Medulla oblongata (tissue), 1 donor: ENCODE data around the gene JSRP1.

Source experiments
- DNase-seq: peaks from one replicate; pipeline ENCODE4 v3.0.0-alpha.2; 2015; ENCODE audit errors: extremely low spot score

The JSRP1 gene

DNA sequence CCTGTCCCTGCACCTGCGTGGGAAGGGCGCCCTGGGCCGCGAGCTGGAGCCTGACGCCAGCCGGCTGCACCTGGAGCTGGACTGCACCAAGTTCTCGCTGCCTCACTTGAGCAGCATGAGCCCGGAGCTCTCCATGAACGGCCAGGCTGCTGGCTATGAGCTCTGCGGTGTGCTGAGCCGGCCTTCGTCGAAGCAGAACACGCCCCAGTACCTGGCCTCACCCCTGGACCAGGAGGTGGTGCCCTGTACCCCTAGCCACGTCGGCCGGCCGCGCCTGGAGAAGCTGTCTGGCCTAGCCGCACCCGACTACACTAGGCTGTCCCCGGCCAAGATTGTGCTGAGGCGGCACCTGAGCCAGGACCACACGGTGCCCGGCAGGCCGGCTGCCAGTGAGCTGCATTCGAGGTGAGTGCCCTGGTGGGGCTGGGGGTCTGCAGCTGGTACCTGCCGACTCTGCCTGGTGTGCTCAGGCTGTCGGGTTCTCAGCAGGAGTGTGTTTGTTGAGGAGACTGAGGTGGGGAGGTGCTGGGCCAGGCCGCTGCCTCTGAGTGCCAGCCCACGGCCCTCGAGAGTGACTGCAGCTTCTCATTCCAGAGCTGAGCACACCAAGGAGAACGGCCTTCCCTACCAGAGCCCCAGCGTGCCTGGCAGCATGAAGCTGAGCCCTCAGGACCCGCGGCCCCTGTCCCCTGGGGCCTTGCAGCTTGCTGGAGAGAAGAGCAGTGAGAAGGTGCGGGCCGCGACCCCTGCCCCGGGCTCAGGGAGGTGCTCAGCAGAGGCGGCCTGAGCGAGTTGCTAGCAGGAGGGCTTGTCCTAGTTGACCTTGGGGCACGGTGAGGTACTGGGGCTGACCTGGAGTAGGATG lies 39.6 kb downstream of the JSRP1 start:
- no peak for DNase-seq

DNA sequence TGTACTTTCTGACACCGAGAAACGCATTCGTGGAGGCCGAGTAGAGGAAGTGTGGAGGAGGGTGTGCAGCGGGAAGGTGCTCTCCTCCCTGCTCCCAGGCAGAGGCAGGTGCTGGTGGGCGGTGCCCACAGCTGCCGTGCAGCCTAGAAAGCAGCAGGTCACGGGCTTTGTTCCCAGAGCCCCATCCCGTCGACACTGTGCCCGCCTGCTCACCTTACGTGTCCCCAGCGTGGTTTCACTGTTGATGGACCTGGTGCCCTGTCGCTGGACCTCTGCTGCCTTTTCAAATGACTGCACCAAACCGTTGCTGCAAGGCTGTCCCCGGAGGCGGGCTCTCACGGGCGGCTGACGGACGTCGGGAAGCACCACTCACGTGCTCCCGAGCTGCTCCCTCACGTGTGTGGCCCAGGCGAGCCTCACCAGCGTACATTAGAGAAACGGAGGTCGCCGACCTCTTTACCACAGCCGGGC lies 40.9 kb downstream of the JSRP1 start:
- DNase-seq = no peak

DNA sequence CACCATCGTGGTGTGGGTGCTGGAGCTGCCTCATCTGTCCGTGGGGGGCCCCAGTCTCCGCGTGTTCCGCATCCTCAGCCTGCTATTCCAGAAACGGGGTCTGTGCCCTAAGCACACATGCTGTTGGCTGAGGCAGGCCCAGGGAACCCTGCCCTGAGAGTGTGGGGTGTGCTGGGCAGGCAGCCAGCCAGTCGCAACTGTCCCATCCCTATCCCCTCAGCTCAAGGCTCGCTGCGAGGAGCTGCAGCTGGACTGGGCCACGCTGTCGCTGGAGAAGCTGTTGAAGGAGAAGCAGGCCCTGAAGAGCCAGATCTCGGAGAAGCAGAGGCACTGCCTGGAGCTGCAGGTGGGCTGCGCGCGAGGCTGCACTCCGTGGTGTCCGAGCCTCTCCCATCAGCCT lies 42.0 kb downstream of the JSRP1 start:
- no peak for DNase-seq

DNA sequence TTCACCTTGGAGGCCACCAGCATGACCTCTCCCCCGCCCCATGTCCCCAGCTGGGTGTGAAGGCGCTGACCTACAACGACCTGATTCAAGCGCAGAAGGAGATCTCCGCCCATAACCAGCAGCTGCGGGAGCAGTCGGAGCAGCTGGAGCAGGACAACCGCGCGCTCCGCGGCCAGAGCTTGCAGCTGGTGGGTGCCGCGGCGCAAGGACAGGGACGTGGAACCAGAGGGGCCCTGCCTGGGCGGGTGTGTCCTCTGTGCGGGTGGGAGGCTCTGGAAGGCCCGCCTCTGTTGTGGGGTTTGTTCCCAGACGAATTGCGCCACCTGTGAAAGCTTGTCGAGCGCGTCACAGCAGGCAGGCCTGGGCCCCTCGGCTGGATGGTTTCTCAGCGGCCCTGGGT lies 42.4 kb downstream of the JSRP1 start:
- no peak for DNase-seq

DNA sequence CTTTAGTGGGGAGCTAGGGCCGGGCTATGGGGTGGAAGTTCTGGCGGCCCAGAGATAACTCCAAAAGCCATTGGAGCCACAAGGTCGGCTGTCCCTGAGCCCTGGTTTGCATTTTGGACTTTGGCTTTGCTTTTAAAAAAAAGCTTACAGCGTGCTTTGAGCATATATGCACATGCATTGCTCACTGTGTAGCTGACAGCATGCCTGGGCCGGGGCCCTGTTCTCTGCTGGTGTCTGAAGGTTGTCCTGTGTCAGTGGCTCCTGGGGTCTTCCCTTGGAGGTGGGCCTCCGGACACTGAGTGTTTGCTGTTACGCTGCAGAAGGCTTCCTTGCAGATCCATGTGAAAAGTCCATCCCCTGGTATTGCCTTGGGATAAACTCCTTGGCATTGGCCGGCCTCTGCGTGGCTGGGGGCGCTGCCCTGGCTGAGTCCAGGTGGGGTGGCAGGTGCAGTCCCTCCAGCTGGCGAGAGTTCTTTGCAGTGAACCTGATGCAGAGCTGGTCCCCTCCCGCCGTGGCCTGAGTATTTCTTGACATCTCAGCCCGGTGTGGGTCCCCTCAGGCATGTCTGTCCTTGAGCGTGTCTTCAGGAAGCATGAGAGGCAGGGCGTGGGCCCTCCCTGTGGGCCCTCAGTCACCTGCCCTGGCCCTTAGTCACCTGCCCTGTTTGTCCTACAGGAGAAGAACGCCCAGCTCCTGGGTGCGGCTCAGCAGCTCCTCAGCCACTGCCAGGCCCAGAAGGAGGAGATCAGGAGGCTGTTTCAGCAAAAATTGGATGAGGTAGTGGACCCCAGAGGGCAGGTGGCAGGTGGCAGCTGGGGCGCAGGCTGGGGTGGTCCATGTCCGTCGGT lies 43.1 kb downstream of the JSRP1 start:
- DNase-seq = no peak

DNA sequence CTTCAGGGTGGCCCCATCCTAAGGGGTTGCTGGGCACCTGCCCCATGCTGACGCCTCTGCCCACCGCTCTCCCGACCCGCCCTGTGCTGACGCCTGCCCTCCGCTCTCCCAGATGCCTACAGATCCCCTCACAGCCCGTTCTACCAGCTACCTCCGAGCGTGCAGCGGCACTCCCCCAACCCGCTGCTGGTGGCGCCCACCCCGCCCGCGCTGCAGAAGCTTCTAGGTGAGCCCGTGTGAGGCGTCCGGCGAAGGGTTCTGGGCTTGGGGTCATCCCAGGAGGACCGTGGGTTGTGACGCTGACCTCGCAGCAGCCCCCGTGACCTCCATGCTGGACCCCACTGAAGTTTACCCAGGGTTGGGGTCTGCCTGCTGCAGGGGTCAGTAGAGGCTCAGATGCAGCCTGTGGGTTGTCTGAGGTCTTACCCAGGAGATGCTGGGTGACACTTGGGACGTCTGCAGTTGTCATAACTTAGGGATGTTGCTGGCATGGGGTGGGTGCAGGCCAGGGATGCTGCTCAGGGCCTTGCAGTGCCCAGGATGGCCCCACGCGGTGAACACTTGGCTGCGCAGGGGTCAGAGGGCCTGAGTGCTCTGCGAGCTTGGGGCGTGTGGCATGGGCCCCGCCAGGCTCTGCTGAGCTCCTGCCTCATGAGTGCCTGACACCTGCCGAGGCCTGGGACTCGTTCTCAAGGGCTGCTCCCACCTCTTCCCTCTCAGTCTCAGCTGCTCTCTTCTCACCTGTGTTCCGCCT lies 45.1 kb downstream of the JSRP1 start:
- DNase-seq = no peak

DNA sequence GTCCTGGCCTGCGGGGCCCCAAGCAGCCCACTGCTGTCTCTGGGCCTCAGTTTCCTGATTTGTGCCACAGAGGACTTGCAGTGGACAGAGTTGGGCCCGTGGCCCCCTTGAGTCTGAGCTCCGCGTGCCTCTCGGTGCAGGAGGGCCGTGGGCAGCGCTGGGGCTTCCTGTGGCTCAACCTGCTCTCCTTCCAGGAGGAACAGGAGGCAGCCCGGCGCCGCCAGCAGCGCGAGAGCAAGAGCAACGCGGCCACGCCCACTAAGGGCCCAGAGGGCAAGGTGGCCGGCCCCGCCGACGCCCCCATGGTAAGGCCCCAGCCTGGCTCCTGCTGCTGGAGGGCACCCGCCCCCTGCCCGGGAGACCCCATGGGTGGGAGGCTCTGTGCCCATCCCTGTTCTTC lies 46.0 kb downstream of the JSRP1 start:
- DNase-seq = no peak

DNA sequence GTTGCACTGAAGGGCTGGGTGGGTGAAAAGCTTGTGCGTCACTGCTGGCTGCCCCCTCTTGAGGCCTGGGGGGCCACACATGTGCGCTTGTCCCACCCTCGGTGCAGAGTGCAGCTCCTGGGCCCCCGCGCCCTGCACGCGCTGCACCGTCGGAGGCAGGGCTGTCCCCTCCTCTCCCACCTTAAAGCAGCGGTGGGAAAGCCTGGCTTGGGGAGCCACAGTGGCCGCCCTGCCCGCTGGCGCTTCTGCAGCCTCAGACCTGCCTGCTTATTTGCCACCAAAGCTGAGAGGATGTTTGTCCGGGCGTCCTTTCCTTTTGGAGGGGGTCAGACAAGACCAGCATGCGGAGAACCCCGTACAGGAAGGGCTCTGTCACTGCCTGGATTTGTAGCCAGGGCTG lies 46.8 kb downstream of the JSRP1 start:
- DNase-seq = no peak

DNA sequence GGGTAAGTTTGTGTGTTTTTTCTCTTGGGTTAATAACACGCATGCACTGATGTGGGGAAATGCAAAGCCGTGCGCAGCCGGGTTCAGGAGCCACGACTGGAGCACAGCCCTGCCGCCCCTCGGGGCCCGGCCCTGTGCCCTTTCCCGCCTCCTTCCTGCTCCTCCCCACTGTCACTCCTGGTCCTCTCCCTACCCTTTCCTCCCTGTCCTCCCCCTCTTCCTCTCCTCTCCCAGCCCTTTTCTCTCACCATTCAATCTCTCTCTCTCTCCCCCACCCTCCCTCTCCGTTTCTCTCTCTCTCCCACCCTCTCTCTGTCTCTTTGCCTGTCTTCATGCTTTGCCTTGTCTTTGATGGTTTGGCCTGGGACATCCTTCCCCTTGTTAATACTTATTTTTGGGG lies 47.2 kb downstream of the JSRP1 start:
- DNase-seq = no peak

DNA sequence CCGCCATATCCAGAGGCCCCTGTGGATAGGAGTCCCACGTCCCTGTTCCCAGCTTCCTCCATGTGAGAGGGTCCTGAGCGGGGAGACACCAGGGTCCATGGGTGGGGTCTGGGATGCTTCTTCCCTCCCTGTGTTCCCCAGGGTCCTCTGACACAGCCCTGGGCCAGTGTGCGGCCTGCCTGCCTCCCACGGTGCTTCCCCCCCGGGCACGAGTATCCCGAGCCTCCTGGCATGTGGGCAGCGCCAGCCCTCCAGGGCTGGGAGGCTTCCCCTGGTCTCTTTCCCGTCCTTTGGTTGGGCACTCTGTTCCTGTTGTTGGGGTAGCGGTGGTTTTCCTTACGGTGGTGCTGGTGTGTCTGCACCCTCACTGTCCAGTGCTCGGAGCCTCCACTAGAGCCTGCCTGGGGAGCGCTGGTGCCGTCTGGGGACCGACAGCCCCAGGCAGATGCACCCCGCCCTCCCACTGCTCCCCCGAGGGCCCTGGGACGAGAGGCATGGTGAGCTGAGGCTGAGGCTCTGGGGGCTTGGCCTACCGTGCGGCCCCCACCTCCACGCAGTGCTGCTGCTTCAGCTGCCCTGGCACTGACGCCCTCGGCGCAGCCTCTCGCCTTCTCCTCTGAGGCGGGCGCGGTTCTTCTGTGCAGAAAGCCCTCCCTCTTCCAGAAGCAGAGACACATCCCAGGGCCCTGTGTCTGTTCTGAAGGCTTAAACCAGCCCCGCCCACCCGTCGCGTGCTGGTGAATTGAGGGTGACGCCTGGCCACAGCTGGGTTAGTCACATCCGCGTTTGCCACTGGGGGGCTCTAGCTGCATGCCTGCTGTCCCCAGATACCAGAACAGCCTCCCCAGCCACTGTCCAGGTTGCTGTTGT lies 48.0 kb downstream of the JSRP1 start:
- no peak for DNase-seq

DNA sequence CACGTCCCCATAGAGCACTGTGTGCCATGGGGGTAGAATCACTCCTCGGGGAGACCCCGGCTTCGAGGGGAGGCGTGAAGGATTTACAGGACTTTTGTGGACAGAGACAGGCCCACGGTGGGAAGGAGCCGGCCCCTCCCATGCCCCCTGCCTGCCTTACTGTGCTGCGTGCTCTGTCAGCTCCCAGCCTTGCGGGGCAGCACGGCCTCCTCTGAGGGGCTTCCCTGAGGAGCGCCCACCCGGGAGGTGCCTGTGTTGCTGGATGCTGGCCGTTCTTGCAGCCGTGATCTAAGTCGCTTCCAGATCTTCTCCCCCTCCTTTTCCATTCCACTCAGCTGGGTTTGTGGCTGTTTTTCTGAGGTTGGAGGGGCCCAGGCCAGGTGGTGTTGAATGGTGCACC lies 49.2 kb downstream of the JSRP1 start:
- no peak for DNase-seq

DNA sequence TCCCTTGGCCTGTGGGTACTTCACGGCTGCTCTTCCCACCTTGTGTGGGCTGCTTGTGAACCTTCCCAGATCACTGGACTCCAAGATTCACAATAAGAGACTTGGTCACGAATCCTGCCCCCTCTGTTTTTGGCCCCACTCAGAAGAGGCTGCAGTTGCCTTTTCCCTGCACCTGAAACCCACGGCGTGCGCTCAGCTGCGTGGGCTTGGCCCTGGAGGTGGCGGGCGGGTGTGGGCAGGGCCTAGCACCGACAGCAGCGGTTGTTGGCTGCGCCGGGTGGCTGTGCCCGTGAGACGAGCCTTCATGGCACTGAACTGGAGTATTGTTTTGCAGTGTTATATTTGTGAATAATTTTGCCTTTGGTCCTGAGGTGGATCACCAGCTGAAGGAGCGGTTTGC lies 53.9 kb downstream of the JSRP1 start:
- no peak for DNase-seq
